ENCODE results near the gene RBM22. TPM values are rescaled to one million over a fixed set of nuclear protein-coding genes. Genes with fewer than 3 reads are reported as not detected.
A peak's percentile ranks its signal among the peaks of the same experiment; 100 is the strongest.

The RBM22 gene
- total and polyA plus RNA-seq, 2 of the 8 experiments (the other 6 are each of a cell fraction or from before 2014, with no cell fraction given) = 20.8 to 33.9 TPM

- Histone ChIP-seq H2BK12ac (ENCODE audit: low read depth, low read length) (no peak overlapping the region), H3K23me2 (ENCODE audit: low read depth, low read length) (peaks cover 9% of the 10 kb centered on the region), H2BK120ac (replicated peaks; ENCODE audit: low read depth, low read length) (no peak overlapping the region), H4K20me1 (replicated peaks in 1 of 2; ENCODE audit: control insufficient read depth in 1 of 2, insufficient read depth in 2 of 2, low read length in 2 of 2) (no peaks in the 10 kb centered on the region), H3K36me3 (ENCODE audit: control insufficient read depth in 2 of 4, insufficient read depth in 4 of 4, low read length in 3 of 4) (peaks cover 0 to 10% (median 0%) of the 10 kb centered on the region in 4 experiments; a peak in 3 of 8 replicates), H2AK5ac (ENCODE audit: low read depth, low read length) (no peak overlapping the region), H2BK5ac (ENCODE audit: low read depth, low read length) (no peak overlapping the region), H4K8ac (ENCODE audit: extremely low read depth, insufficient read depth, low read length) (no peak overlapping the region), H4K5ac (ENCODE audit: insufficient read length, low read depth, low read length) (no peak overlapping the region), H3K27me3 (replicated peaks in 1 of 4; ENCODE audit: control insufficient read depth in 3 of 4, extremely low read depth in 1 of 4, insufficient read depth in 3 of 4, low read length in 3 of 4) (no peaks in the 10 kb centered on the region), H3K56ac (replicated peaks; ENCODE audit: insufficient read length, low read depth, low read length) (no peak overlapping the region), H2BK15ac (ENCODE audit: low read length) (0 out of 2 replicates have a peak overlapping the region, but pooled peaks have one; percentile 40), H2AFZ (ENCODE audit: low read length) (no peak overlapping the region), H3K4me2 (ENCODE audit: insufficient read depth in 1 of 2, low read depth in 2 of 2, low read length in 2 of 2) (no peak overlapping the region), H3K23ac (ENCODE audit: insufficient read length) (no peak overlapping the region), H2BK20ac (ENCODE audit: low read length) (no peak overlapping the region), H3K27ac (ENCODE audit: low read depth, low read length) (no peak overlapping the region; the same call in 1 of the 2 replicates), H3K4ac (replicated peaks; ENCODE audit: insufficient read length, low read depth, low read length) (no peak overlapping the region), H3K14ac (ENCODE audit: insufficient read length) (no peak overlapping the region), H3K79me1 (ENCODE audit: low read depth, low read length) (no peaks in the 10 kb centered on the region), H3K4me3 (ENCODE audit: extremely low read depth in 1 of 4, insufficient read depth in 2 of 4, low read depth in 3 of 4, low read length in 4 of 4) (no peak overlapping the region), H3K4me1 (replicated peaks in 1 of 4; ENCODE audit: control insufficient read depth in 3 of 4, insufficient read depth in 4 of 4, low read length in 3 of 4) (peaks cover 5 to 23% (median 14%) of the 10 kb centered on the region in 4 experiments), H3K9me3 (ENCODE audit: insufficient read depth in 2 of 2, low read depth in 1 of 2, low read length in 1 of 2) (no peaks in the 10 kb centered on the region), H3K79me2 (ENCODE audit: control insufficient read depth in 1 of 2, insufficient read depth in 2 of 2, low read length in 2 of 2) (peaks cover 0 to 9% of the 10 kb centered on the region in 2 experiments; a peak in 2 of 4 replicates), H3K9ac (replicated peaks in 1 of 4; ENCODE audit: extremely low read depth in 1 of 4, low read depth in 3 of 4, low read length in 3 of 4) (no peak overlapping the region), H4K91ac (replicated peaks; ENCODE audit: insufficient read length, low read length) (no peak overlapping the region), H3K18ac (ENCODE audit: extremely low read depth, low read length) (0 out of 2 replicates have a peak overlapping the region, but pooled peaks have one; percentile 29)
- POLR2A ChIA-PET (ENCODE audit: partially characterized antibody) = interaction anchor here (0.5 to 4.7 kb wide), 9 partner anchors 11 to 225 kb away, joined by 3 to 70 read pairs (median 4); partner anchors contain the start of genes MYOZ3, RBM22 and RPS14
- DNase-seq (ENCODE audit: low read depth in 1 of 2, low spot score in 2 of 2) = no peak
- WGBS, 2 experiments (ENCODE audit: extremely low coverage in 1 of 2, insufficient coverage in 1 of 2, insufficient read length in 1 of 2, insufficient replicate concordance in 2 of 2, low coverage in 1 of 2, low lambda C conversion rate in 2 of 2, missing lambda C conversion rate in 1 of 2) = 96% methylated on average over 4 of the region's 4 CpGs; no CpG with 5 or more reads in 1 of the 2 experiments
- FAIRE-seq = no peak
- TF ChIP-seq CTCF (IDR thresholded peaks at IDR 0.05; ENCODE audit: control extremely low read depth in 1 of 3, insufficient read depth in 1 of 3, low read depth in 1 of 3, low read length in 3 of 3) = no peak
- CTCF ChIA-PET (ENCODE audit: partially characterized antibody) = interaction anchor here (0.8 to 3.3 kb wide), 7 partner anchors 11 to 444 kb away, joined by 3 to 18 read pairs (median 3); partner anchors contain the start of gene RBM22
Measured at GRCh38 chr5:150674341-150674821, 26.5 kb downstream of the RBM22 start.

All from H1 (cell line).